HL-60/S4 (cell line): ENCODE results near the gene SRR.

Source experiments
- in situ Hi-C: fragments of 300-500 bp; cut with MboI; formaldehyde crosslinking; loops from 2 replicates; pipeline ENCODE4 v1.14.3; 2022; ENCODE audit warnings: low sequenced_read_pairs

The SRR gene

DNA sequence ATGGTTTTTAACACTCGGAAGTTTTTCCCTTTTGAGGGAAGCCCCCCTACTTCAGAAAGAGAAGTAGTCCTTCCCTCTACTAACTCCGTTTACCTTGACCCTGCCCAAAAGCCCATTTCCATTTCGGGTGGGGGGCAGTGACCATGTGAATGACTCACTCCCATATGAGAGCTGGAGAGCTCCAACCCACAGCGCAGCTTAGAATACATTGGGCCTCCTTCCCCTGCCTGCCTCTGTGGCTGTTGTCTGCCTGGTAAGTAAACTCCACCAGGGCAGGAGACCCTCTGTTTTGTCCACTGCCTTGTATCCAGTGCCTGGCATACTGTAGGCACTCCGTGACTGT, 34.5 kb downstream of the SRR start:
- in situ Hi-C loops: no loop called here

DNA sequence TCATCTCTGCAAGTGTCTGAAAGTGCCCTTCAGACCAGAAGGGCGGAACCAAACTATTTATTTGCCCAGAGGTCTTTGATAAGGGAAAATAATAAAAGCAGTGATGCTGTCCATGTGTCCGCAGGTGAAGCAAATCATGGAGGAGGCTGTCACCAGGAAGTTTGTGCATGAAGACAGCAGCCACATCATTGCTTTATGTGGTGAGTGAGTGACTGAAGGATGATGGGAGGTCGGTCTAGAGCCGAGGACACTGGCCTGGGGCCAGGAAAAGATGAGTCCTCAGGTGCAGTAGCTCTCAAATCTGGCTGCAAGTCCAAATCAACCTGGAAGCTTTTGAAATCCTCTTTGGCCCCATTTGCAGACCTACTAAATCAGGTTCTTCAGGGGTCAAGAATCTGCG, 39.7 kb downstream of the SRR start:
- in situ Hi-C loops: no loop called here

DNA sequence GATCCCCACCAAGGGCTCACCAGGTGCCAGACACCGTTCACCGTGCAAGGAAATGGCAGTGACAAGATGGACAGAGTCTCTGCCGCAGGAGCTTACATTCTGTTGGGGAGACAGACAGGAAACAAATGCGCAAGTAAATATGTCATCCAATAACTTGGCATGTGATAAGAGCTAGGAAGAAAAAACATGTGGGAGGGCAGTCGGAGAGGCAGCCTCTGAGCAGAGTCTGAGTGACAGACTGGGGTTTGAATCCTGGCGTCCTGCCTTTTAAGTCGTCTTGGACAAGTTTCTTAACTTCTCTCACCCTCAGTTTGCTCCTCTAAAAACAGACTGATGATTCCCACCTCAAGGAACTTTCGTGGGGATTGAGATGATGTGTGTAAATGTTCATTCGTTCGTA, 40.8 kb downstream of the SRR start:
- in situ Hi-C loops: no loop called here

DNA sequence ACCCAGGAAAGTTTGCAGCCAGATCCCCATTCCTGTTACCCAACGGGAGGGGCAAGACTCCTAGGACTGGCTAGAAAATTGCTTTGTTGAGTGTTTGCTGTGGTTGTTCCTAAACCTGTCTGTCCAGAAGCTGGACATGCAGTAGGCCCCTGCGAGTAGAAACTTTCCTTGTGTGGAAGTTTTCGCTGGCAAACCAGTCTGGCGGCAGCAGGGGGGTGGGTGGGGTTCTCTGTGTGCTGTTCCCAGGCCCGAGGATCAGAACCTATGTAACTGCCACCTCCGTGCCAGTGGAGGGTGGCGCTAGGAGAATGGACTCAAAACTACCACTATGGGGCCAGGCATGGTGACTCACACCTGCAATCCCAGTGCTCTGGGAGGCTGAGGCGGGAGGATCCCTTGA, 42.7 kb downstream of the SRR start:
- in situ Hi-C loops: no loop called here

DNA sequence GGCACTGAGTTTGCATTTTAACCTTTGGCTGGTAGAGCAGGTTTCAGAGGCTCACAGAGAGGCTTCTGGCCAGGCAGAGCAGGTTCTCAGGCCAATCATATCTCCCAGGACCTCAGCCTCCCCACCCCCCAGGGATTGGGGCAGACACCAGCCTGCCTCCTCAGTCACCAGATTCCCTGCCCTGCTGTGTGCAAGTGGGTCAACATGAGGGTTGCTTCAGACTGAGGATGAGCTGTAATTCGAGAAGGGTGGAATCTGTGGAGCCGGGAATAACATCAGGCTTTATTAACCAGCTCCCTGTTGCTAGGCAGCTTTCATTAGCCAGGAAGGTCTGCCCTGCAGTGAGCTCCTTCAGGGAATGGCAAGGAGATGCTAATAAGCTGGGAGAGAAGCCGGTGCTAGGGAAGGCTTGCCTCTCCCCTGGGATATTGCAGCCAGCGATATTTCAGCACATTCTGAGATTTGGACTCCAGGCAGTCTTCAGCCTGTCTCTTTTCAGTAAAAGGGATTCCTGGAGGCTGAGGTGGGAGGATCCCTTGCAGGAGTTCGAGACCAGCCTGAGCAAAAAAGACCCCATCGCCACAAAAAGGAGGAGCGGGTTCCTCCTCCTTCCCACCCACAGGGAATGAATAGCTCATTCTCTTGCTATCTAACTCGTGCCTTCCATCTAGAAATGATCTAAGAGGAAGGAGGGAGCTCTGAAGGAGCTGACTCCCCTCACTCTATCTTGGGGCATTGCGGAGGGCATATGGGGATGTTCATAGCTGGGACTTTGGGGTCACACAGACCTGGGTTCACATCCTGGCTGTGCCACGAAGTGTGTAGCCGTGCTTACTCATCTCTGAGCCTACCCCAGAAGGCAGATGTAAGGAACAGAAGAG, 44.3 kb downstream of the SRR start:
- in situ Hi-C loops: no loop called here

DNA sequence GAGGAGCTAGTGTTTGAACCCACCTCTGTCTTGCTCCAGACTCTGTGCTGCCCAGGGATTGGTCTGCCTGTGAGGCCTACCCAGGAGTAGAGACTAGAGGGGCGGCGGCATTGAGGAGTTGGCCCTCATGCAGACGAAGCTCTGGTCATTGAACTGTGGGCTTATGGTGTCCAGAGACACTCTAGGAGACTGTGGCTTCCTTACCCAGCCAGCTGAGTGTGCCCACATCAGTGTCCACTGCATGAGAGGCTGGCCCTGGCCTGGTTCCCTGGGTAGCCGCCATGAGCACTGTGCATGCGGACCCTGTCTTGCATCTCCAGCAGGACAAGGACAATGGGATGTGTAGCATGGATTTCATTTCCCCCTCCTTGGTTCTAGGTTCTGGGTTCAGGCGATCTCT, 47.5 kb downstream of the SRR start:
- in situ Hi-C loops: no loop called here

DNA sequence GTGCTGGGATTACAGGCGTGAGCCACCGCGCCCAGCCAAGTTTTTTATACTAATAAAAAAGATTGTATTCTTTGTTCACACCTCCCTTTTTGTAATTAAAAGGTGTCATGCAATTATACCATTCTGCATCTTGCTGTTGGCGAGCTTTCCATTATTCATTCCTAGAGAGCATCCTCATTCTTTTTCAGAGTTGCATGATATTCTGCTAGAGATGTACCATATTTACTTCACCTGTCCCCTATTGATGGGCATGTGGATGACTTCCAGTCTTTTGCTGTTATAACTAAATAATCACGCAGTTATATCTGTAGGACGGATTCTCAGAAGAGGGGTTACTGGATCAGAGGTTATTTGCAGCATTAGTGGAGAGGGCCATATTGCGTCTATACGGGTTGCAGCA, 50.6 kb downstream of the SRR start:
- in situ Hi-C loops: no loop called here

DNA sequence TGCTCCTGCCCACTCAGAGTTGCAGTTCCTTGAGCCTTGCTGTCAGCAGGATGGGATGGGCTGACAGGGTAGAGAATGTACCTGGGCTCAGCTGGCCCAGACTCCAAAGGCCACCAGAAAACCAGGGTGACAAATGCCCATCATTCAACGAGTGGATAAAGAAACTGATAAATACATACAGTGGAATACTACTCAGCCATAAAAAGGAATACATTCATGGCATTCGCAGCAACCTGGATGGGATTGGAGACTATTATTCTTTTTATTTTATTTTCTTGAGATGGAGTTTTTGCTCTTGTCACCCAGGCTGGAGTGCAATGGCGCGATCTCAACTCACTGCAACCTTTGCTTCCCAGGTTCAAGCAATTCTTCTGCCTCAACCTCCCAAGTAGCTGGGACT, 53.5 kb downstream of the SRR start:
- in situ Hi-C loops: no loop called here

DNA sequence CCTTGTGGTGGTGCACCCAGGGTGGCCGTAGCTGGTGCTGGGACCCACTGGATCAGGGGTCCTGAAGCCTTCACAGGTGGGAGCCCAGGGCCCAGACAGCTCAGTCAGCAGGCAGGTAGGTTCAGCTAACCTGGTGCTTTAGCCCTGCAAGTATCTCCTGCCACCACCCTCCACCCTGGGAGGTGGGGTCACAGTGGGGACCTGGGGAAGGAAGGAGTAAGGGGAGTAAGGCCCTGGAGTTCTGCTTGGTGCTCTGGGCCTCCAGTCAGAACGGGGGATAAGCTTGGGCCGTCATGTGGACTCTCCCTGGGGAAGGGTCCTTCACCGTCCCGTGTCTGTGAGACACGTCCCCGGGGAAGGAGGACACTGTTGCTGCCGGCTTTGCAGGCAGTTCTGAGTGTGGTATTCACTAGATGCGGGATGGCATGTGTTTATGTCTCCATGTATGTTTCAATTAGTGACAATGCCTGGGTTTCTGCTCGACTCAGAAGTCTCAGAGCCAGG, 54.2 kb downstream of the SRR start:
- in situ Hi-C loops: no loop called here

DNA sequence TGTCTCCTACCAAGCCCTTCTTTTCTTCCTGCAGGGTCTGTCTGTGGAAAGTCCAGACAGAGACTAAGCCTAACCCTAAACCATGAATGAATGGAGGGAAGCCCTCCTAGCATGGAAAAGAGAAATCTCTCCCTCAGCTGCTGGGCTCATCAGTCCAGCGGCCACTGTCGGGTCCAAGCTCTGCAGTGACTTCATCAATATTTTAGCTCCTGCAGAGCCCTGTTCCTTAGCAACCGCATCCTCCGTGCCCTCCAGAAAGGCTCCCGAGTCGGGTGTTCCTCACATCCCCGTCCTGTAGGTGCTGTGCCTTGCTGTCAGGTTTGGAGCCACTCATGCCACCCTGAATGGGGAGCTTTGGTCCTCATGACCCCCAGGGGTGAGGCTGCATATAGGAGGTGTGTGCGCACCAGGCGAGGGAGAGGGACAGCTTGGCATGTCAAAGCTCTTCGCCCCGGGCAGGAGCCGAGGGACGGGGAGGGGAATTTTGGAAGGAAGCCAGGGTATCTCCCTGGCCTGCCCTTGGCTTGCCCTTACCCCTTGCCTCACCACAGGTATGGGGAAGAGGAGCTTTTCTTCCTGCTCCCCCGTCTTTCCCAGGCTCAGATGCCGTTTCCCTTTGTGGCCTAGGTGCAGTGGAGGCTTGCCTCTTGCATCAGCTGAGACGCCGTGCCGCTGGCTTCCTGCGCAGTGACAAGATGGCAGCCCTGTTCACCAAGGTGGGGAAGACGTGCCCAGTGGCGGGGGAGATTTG, 57.4 kb downstream of the SRR start:
- in situ Hi-C loops: no loop called here

DNA sequence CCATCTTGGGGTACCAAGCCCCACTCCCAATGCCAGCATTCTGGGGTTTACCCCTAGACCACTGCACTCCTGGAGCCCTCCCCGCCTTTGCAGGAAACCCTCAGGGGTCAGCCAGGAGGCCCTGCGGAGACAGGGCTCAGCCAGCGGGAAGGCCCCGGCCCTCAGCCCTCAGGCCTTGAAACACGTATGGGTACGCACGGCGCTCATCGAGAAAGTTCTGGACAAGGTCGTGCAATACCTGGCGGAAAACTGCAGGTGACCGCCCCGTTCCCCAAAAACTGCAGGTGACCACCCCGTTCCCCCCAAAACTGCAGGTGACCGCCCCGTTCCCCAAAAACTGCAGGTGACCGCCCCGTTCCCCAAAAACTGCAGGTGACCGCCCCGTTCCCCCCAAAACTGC, 58.3 kb downstream of the SRR start:
- in situ Hi-C loops: no loop called here

DNA sequence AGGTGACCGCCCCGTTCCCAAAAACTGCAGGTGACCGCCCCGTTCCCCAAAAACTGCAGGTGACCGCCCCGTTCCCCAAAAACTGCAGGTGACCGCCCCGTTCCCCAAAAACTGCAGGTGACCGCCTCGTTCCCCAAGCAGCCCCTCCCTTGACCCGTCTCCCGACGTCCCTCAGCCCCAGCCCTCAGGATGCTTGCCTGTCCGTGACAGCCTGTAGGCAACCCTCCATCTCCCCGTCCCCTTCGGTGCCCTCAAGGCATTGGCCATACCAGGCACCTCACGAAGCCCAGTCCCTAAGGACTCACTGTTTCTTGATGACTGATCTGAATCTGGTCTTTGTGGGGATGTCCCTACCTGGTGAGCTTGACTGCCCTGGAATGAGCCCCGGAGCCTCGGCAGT, 58.7 kb downstream of the SRR start:
- in situ Hi-C loops: no loop called here

DNA sequence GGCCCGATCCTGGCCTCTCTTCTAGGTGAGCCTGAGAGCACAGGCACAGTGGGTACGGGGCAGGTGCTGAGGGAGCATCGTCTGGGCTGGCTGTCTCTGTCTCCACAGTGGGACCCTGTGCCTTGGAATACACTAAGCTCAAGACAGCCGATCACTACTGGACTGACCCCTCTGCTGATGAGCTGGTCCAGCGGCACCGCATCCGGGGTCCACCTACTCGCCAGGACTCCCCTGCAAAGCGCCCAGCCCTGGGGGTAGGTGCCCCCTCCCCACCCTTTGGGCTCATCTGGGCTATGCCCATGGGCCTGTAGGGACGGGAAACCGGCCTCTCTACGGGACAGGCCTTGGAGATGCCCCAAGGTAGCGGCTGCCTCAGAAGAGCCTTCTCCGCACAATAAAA, 59.1 kb downstream of the SRR start:
- in situ Hi-C loops: no loop called here

DNA sequence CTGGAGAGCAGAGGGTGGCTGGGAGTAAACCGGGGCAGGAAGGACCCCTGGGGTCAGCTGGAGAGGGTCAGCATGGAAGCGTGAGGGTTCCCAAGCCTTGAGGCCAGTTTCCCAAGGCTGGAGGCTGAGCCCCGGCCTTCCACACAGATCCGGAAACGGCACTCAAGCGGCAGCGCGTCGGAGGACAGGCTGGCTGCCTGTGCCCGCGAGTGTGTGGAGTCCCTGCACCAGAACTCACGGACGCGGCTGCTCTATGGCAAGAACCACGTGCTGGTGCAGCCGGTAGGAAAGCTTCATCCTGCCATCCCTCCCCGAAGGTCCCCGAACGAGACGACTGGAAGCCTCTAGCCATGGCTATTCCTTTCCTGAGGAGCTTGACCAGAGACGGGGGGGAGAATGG, 59.6 kb downstream of the SRR start:
- in situ Hi-C loops: no loop called here

DNA sequence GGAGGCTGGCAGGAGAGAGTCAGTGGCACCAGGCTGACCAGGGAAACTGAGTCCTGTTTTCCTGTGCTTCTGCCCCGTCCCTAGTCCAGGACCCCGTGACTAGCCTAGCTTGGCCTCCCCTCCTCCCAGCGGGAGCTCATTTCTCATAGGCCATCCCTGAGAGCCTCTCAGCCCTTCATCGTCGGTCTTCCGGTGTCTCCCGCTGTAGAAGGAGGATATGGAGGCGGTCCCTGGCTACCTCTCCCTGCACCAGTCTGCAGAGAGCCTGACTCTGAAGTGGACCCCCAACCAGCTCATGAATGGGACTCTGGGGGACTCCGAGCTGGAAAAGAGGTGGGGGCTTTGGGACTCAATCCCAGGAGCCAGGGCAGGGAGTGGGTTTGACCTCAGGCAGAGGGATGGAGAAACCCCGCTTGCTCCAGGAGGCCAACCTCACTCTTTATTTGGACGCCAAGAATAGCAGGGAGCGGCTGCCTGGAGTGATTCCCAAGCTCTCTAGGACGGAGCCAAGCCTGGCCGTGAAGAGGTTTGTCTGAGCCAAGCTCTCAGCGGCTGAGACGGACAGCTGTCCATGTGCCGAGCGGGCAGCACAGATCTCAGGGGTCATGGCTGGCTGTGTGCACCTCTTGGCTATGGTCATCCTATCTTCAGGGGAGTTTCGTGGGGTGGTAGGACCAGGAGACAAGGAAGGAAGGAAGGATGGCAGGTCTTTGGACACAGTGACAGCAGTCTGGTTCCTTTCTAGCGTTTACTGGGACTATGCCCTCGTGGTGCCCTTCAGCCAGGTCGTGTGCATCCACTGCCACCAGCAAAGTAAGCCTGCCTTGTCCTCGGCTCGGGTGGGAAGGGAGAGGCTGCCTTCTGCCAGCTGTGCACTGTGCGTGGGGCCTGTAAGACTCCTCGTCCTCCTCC, 60.4 kb downstream of the SRR start:
- in situ Hi-C loops: no loop called here

DNA sequence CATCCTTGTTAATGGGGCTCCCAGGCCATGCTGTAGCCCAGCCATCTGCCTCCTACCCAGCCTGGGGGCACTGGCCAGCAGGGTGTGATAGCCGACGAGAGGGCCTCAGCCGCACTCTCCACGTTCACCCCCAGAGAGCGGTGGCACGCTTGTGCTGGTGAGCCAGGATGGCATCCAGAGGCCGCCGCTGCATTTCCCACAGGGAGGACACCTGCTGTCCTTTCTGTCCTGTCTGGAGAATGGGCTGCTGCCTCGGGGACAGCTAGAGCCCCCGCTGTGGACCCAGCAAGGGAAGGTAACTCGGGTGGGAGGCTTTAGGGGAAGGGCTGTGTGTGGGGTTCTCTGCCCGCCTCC, 61.0 kb downstream of the SRR start:
- in situ Hi-C loops: no loop called here

DNA sequence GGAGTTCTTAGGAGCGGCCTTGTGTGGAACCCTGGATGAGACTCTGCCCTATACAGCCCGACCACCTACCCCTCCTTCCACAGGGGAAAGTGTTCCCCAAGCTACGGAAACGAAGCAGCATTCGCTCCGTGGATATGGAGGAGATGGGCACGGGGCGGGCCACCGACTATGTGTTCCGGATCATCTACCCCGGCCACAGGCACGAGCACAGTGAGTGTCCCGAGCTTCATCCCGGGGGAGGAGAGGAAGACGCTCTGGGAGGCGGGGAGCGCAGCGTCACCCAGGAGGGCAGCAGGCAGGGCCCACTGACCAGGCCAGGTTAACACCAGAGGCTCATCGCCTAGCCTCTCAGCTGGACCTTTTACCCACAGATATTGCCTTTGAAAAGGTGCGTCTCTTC, 61.4 kb downstream of the SRR start:
- in situ Hi-C loops: no loop called here

DNA sequence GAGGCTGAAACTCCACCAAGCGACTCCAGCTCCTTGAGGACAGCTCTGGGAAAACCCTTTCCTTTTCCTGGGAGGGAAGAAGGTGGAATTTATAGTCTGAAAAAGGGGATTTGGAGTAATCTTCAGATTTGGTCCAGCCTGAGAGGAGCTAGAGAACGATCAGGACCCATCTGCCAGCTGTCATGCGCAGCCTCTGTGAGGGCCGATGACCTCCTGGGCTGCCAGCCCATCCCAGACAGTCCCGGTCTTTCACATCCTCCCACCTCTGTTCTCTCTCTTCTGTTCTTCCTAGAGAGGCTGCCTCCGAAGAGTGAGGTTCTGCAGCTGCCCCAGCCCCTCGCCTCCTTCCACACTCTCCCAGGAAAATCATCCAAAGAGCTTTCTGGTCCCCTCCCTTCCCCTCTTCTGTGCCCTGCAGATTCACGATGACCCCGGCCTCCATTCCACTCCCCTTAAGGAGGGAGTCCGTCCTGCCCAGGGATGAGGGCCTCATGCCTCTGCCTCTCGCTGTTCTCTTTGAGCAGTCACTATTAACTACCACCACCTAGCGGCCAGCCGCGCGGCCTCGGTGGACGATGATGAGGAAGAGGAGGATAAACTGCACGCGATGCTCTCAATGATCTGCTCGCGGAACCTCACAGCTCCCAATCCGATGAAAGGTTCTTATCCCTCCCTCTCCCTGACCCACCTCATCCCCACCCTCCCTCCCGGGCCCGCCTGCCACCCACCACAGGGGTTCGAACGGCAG, 63.2 kb downstream of the SRR start:
- in situ Hi-C loops: no loop called here

DNA sequence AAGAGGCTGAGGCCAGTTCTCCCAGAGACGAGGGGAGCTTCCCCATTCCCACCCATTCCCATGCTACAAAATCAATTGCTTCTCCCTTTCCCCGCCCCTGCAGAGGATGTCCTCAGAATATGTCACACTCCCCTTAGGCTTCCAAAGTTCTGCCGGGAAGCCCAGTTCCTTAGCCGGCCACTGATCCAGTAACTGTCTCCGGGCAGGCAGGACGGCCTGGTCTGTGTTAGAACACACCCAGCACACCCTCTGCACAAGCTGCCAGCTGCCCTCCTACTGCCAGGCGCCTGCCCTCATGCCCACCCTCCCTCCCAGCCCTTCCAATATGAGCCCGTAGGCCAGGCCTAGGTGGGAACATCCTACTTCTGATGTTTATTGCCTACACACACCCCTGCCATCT, 64.6 kb downstream of the SRR start:
- in situ Hi-C loops: no loop called here

DNA sequence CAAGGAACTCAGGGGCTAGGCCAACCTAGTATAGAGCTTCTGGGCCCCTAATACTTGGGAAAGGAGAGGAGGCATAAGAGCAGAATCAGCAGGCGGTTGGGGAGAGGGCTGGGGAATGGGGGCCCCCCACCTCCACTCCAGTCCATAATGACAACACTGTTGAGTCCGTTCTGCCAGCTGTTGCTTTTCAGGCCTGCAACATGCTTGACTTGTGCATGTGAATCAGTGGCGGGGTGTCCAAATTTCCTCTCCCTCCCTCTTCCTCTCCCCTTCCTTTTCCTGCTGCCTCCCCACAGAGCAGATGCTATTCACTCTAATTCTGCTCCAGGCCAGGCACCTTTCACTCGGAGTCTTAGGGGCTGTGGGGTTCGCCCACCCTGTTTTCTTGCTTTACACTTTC, 65.3 kb downstream of the SRR start:
- in situ Hi-C loops: no loop called here
